RCC 7860 (cell line): ENCODE results near the gene ARHGEF33.

Experiments used
- DNase-seq: peaks from one replicate; pipeline ENCODE4 v3.0.0-alpha.2; 2015; ENCODE audit warnings: low spot score
- FAIRE-seq: peaks from 2 replicates; lab custom pipeline; 2012; peaks lifted over from hg19 to GRCh38; lab: Jason Lieb, UNC

The ARHGEF33 gene

DNA sequence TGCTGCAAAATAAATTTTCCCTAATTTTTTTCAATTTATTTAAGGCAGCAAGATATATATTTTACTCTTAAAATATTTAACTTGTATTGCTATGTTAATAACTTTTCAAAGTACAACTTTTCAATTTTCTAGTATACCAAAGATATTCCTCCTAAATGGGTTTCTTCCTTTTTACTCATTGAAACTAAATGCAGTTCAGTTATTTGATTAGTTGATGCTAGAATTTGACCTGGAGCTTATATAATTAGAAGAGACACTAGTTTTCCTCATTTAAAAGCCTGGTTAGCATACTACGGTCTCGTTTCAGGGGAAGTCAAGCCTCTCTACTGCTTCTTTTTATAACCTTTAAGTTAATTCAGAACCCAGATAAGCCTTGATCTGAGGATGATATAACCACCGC lies at the start of gene ARHGEF33:
Gene ARHGEF33 (plus strand): TSS at position 301 of the 400 bp plus-strand sequence. CDS start 29,573 bp downstream, outside the sequence.
- FAIRE-seq (no peak), DNase-seq (no peak)

DNA sequence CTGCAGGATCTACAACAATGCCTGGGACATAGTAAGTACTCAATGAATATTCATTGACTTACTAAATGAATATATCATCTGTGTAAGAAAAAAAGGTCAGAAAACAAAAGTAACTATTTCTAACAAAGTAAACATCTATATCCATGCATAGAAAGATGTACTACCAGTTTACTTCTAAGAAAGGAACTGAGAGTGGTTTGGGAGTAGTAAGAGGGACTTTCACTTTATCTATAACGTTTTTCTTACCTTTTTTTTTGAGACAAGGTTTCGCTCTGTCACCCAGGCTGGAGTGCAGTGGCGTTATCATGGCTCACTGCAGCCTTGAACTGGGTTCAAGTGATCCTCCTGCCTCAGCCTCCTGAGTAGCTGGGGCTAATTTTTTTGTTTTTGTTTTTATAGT lies 39.6 kb upstream of the ARHGEF33 start:
- DNase-seq (no peak), FAIRE-seq (no peak)

- no peak for DNase-seq
- FAIRE-seq: no peak
Measured at GRCh38 chr2:38856165-38856564, 33.5 kb upstream of the ARHGEF33 start.

GRCh38 chr2:38862476-38862875 lies 27.2 kb upstream of the ARHGEF33 start:
- DNase-seq (no peak), FAIRE-seq (no peak)

DNA sequence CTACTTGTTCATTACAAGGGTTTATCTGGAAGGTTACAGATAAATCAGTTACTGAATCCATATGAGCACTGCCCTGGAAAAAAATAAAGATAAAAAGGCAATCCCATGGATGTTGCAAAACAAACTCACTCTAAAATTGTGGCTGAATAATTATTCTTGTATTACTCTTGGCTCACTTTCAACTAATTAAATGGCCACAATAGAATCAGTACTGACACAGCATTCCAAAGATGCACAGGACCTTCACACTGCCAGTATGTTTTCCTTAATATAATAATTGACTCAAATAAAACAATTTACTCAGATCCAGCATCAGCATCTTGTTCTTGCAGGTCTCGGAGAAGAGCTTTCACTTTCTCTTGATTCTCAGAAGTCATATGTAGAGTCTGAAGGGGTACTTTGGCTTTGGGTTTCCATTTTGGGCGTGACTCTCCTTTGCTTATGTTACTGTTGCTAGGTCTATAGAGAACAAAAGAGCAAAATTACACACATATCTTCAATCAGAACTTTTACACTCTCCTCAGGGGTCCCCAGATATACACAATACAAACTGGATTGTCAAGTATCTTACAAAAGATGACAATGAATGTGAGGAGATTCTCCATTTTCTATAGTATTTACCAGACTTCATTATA lies 26.5 kb upstream of the ARHGEF33 start:
- DNase-seq: no peak
- no peak for FAIRE-seq

DNA sequence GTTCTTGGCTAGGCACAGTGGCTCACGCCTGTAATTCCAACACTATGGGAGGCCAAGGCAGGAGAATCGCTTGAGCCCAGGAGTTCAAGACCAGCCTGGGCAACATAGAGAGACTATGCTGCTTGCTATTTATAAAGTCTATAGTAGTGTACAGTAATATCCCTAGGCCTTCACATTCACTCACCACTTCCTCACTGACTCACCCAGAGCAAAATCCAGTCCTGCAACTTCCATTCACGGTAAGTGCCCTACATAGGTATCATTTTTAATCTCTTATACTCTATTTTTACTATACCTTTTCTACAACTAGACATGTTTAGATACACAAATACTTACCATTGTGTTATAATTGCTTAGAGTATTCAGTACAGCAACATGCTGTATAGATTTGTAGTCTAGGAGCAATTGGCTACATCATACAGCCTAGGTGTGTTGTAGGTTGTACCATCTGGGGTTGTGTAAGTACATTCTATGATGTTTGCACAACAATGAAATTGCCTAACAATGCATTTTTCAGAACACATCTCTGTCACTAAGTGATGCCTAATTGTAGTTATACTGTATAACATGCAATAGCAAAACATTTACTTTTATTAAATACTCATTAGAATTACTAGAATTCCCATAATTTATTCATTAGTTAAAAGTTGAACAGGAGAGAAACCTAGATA lies 22.8 kb upstream of the ARHGEF33 start:
- no peak for DNase-seq
- FAIRE-seq: no peak

DNA sequence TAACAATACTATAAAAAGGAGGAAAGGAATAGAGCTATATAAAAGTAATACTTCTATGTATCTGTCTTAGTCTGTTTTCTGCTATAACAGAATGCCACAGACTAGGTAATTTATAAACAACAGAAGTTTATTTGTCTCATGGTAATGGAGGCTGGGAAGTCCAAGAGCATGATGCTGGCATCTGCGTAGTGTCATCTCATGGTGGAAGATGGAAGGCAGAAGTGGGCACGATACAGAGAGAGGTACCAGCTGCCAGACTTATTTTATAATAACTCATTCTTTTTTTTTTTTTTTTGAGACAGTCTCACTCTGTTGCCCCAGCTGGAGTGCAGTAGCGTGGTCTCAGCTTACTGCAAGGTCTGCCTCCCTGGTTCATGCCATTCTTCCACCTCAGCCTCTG lies 18.2 kb upstream of the ARHGEF33 start:
- DNase-seq: no peak
- no peak for FAIRE-seq

DNA sequence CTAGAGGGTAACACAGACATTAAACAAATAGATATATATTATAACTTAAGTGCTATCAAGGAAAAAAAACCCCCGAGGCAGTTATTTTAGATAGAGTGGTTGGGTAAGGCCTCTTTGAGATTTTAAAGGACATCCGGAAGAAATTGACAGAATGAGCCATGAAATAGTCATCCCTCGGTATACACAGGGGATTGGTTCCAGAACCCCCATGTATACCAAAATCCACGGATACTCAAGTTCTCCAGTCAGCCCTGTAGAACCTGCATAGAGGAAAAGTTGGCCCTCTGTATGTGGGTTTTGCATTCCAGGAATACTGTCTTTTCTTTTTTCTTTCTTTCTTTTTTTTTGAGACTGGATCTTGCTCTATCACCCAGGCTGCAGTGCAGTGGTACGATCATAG lies 15.9 kb upstream of the ARHGEF33 start:
- DNase-seq (no peak), FAIRE-seq (no peak)

DNA sequence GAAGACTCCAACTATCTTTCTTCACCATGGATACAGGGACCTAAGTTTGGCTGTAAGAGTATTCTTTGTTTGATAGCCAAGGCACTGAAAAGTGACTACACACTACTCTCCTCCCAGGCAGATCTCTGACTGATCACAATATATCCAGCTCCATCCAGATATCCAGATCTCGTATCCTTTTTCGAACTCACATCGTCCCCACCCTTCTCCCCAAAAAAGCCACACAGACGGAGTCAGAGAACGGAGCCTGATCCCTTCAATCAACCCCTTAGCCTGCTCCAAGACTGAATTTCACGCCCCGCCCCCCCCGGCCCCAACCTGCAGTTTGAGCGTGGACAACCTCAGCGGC lies 14.5 kb upstream of the ARHGEF33 start:
- no peak for FAIRE-seq
- no peak for DNase-seq

DNA sequence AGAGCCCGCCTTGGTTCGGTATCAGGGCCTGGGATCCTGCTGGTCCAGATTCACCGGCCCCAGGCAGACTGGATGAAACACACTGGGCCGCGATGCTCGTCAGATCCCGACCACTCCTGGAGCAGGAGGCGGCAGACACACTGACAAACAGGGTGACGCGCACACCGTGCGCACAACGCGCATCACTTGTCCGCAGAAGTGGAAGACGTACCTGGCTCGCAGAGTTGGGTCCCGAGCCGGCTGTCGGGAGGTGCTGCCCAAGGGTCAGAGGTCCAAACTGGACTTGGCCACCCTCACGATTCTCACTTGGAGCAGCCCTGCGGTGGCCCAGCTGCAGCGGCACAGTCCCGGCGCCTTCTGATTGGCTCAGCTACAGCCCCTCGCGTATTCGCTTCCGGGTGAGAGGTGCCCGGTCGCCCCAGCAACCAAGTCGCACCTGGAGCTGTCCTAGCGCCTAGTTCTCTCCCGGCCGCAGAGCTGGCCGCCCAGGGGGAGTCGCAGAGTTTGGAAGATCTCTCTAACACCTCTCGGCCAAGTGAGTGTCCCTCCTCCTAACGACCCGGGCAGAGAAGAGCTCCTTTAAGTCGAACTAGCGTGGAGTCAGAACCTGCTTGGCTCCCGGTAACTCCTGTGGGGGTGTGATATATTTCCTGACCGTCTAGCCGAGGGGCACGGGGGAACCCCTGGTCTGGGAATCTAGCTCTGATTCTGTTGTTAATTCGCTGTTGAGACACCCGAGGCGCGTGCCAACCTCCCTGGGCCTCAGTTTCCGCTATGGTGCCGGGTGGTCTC lies 13.9 kb upstream of the ARHGEF33 start, which contains the start of the genes DHX57 and MORN2:
Gene DHX57 (minus strand): TSS at position 359 of the 792 bp plus-strand sequence. CDS start 7,529 bp downstream, outside the sequence.
Gene MORN2 (plus strand): TSS at position 401 of the 792 bp plus-strand sequence.
- DNase-seq (peak; percentile 67), FAIRE-seq (no peak)

GRCh38 chr2:38876407-38876806 lies 13.3 kb upstream of the ARHGEF33 start:
- DNase-seq: no peak
- no peak for FAIRE-seq

DNA sequence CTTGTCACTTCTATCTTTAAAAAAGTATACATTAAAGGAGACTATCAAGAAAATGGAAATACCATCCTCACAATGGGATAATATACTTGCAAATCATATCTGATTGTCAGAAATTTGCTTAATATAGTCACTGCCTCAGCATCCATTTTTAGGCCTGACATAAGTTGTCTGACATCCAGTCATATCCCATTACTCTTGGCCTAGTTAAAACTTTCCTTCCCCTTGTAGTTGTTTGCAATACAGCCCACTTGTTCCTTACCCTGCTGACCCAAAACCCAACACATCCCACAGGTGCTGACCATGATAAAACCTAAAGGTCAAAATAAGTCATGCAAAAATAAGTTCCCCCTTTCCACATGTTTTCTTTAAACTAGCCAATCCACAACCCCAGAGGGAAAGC lies 3.6 kb upstream of the ARHGEF33 start:
- no peak for DNase-seq

GRCh38 chr2:38887347-38887746 lies 2.3 kb upstream of the ARHGEF33 start:
- FAIRE-seq (no peak), DNase-seq (no peak)

More for the DNA sequence above, 3.6 kb upstream of the ARHGEF33 start:
- no peak for FAIRE-seq

DNA sequence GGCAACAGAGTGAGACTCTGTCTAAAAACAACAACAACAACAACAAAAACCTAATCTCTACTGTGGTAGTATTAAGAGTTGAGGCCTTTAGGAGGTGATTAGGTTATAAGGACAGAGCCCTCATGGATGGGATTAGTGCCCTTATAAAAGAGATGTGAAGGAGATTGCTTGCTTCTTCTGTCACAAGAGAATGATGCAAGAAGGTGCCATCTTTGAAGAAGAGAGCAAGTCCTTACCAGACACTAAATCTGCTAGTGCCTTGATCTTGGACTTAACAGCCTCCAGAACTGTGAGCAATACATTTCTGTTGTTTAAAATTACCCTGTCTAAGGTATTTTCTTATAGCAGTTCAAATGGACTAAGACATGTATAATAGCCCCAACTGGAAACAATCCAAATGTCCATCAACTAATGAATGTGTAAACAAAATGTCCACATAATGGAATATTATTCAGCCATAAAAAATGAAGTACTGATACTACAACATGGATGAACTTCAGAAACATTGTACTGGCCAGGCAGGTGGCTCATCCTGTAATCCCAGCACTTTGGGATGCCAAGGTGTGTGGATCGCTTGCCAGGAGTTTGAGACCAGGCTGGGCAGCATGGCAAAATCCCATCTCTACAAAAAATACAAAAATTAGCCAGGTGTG lies 1.6 kb upstream of the ARHGEF33 start:
- no peak for DNase-seq
- no peak for FAIRE-seq

- DNase-seq (no peak), FAIRE-seq (no peak)
Measured at GRCh38 chr2:38889045-38889444, 630 bp upstream of the ARHGEF33 start.

DNA sequence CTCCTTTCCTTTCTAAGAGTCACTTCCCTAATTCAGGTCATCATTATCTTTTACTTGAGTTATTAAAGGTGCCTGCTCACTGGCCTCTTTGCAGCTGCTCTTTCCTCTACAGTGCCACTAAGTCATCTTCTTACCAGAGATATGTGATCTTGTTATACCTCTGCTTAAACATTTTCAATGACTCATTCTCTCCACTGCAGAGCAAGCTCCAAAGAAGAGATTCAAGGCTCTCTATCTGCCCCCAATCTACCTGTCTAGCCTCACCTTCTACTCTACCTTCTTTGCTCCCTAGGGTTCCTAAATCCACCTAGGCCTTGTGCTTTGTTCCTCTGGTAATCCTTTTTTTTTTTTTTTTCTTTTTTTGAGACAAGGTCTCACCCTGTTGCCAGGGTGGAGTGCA lies 3.1 kb downstream of the ARHGEF33 start:
- FAIRE-seq (no peak), DNase-seq (no peak)

- FAIRE-seq: no peak
- no peak for DNase-seq
Measured at GRCh38 chr2:38898256-38898655, 8.6 kb downstream of the ARHGEF33 start.

- FAIRE-seq: no peak
Measured at GRCh38 chr2:38900726-38901125, 11.1 kb downstream of the ARHGEF33 start.

GRCh38 chr2:38905251-38905650 lies 15.6 kb downstream of the ARHGEF33 start:
- FAIRE-seq (no peak), DNase-seq (no peak)

More at GRCh38 chr2:38900726-38901125, 11.1 kb downstream of the ARHGEF33 start:
- no peak for DNase-seq

- DNase-seq (no peak), FAIRE-seq (no peak)
Measured at GRCh38 chr2:38907242-38907641, 17.6 kb downstream of the ARHGEF33 start.
